ENCODE results near the gene SLC8A1.

GRCh38 chr2:40483549-40484243 lies 31.8 kb upstream of the SLC8A1 start:
- TF ChIP-seq CTCF (IDR thresholded peaks at IDR 0.05) (no peak), POLR2A (IDR thresholded peaks at IDR 0.05) (no peak), POLR2AphosphoS5 (IDR thresholded peaks at IDR 0.05) (no peak)

All from upper lobe of left lung (tissue), 4 donors.